HG03558 (cell line): Measurements from ENCODE around the gene OR8B12.

ENCODE experiments used
- ATAC-seq: cut with Tn5 transposase; IDR thresholded peaks from one replicate; pipeline ENCODE4 v1.9.1; 2021; ENCODE audit warnings: moderate number of reproducible peaks; ENCODE audit not compliant: unreplicated experiment; ENCODE audit errors: extremely low read depth

Gene OR8B12

GRCh38 chr11:124543554-124543953 is at the start of gene OR8B12:
Gene OR8B12, minus strand, starts transcription at chr11:124543654. Its CDS starts 0 bp downstream, at chr11:124543654.
- no peak for ATAC-seq

GRCh38 chr11:124592627-124593026 is 49.2 kb upstream of the OR8B12 start:
- ATAC-seq = no peak

GRCh38 chr11:124591430-124591829 is 48.0 kb upstream of the OR8B12 start:
- ATAC-seq = no peak

- no peak for ATAC-seq
Measured at GRCh38 chr11:124586238-124586860, 42.9 kb upstream of the OR8B12 start.

GRCh38 chr11:124584681-124585372 is 41.4 kb upstream of the OR8B12 start:
- no peak for ATAC-seq

- no peak for ATAC-seq
Measured at GRCh38 chr11:124583781-124584180, 40.3 kb upstream of the OR8B12 start.

- ATAC-seq = no peak
Measured at GRCh38 chr11:124582565-124582964, 39.1 kb upstream of the OR8B12 start.

- no peak for ATAC-seq
Measured at GRCh38 chr11:124581817-124582216, 38.4 kb upstream of the OR8B12 start.

GRCh38 chr11:124578761-124579160 is 35.3 kb upstream of the OR8B12 start:
- no peak for ATAC-seq

- no peak for ATAC-seq
Measured at GRCh38 chr11:124577716-124578427, 34.4 kb upstream of the OR8B12 start.

GRCh38 chr11:124570160-124570559 is 26.7 kb upstream of the OR8B12 start:
- no peak for ATAC-seq

- ATAC-seq = no peak
Measured at GRCh38 chr11:124569697-124570096, 26.2 kb upstream of the OR8B12 start, which contains the start of gene OR8A1. Gene OR8A1, plus strand, starts transcription at chr11:124569997. Its CDS starts 123 bp downstream, at chr11:124570120.

- ATAC-seq = no peak
Measured at GRCh38 chr11:124556828-124557227, 13.4 kb upstream of the OR8B12 start.

GRCh38 chr11:124551987-124552386 is 8.5 kb upstream of the OR8B12 start:
- ATAC-seq = no peak

GRCh38 chr11:124551189-124551588 is 7.7 kb upstream of the OR8B12 start:
- ATAC-seq = no peak

- ATAC-seq = no peak
Measured at GRCh38 chr11:124543145-124543544, 309 bp downstream of the OR8B12 start.

- no peak for ATAC-seq
Measured at GRCh38 chr11:124541204-124541603, 2.2 kb downstream of the OR8B12 start.

- no peak for ATAC-seq
Measured at GRCh38 chr11:124538019-124538418, 5.4 kb downstream of the OR8B12 start.

- ATAC-seq = no peak
Measured at GRCh38 chr11:124536520-124536919, 6.9 kb downstream of the OR8B12 start.

- ATAC-seq = no peak
Measured at GRCh38 chr11:124535552-124536232, 7.8 kb downstream of the OR8B12 start.

- no peak for ATAC-seq
Measured at GRCh38 chr11:124534051-124534450, 9.4 kb downstream of the OR8B12 start.
